Testis (tissue), 3 donors: ENCODE results near the gene VSTM2B. TPM values are rescaled to one million over a fixed set of nuclear protein-coding genes. Genes with fewer than 3 reads are reported as not detected.

Experiments
- DNase-seq: peaks from one replicate; pipeline ENCODE4 v3.0.0-alpha.2; 2019
- H3K27ac ChIP-seq, 2 donors: fragments of 200-600 bp; sonication (generic); one replicate each; pipeline ENCODE4 v1.5.1; 2019
- H3K27me3 ChIP-seq: fragments of 200-600 bp; sonication (generic); one replicate; pipeline ENCODE4 v1.5.1; 2019
- H3K36me3 ChIP-seq: fragments of 200-600 bp; sonication (generic); one replicate; pipeline ENCODE4 v1.5.1; 2017; ENCODE audit warnings: low read depth; ENCODE audit errors: missing control alignments
- H3K4me1 ChIP-seq: fragments of 200-600 bp; sonication (generic); one replicate; pipeline ENCODE4 v1.5.1; 2019
- H3K4me3 ChIP-seq, 2 donors: fragments of 200-600 bp; sonication (generic); one replicate each; pipeline ENCODE4 v1.5.1; 2017 to 2019
- H3K9me3 ChIP-seq: fragments of 200-600 bp; sonication (generic); one replicate; pipeline ENCODE4 v1.5.1; 2017
- CTCF ChIP-seq, 3 experiments: fragments of 450-650 bp in 2 of 3; fragments of 200-600 bp in 1 of 3; sonication (generic) in 1 of 3; IDR thresholded peaks; one replicate each; pipeline ENCODE4 v1.5.1; 2016 to 2019; ENCODE audit warnings: antibody characterized with exemption in 3 of 3, mild to moderate bottlenecking in 2 of 3, moderate library complexity in 1 of 3
- POLR2A ChIP-seq: fragments of 450-650 bp; IDR thresholded peaks from one replicate; pipeline ENCODE4 v1.6.1; 2017; ENCODE audit warnings: antibody characterized with exemption, mild to moderate bottlenecking, moderate library complexity
- WGBS, 2 donors: methylation state at CpG; one replicate each; pipeline ENCODE4 v1.1.5; 2018; 5-methylcytosine and 5-hydroxymethylcytosine counted together
- intact Hi-C: fragments of 100-400 bp; cut with DNase I; formaldehyde crosslinking; loops from one replicate; pipeline ENCODE4 v1.15.1; 2023; ENCODE audit warnings: low total_unique reads
- polyA plus RNA-seq: library from polyadenylated mRNA; stranded (reverse); fragments of 350-450 nt; fragmentation: Illumina TruSeq; extraction: RNeasy Lipid Tissue Mini Kit (QIAGEN cat#74804); gene quantifications from one replicate; pipeline ENCODE4 v1.2.3, GENCODE V29; 2014; ENCODE audit warnings: low read depth, low replicate concordance; ENCODE audit not compliant: insufficient read depth
- total RNA-seq, 2 donors: library from RNA; depleted of rRNA; stranded (reverse); fragments of >200 nt; gene quantifications; one replicate each; pipeline ENCODE4 v1.2.3, GENCODE V29; 2016

VSTM2B gene
- total and polyA plus RNA-seq, 3 donors from 2014 or later, result 0.50 to 0.62 TPM; not detected in 1

GRCh38 chr19:29562299-29563297 lies 36.8 kb downstream of the VSTM2B start:
- no peak for DNase-seq
- WGBS, 2 donors, result 54 to 65% methylated on average over 11 to 16 of the region's 16 CpGs
- no peak for TF ChIP-seq POLR2A
- TF ChIP-seq CTCF (IDR thresholded peaks at IDR 0.05), result no peak
- Histone ChIP-seq H3K27ac (no peak overlapping the region), H3K4me1 (no peaks in the 10 kb centered on the region), H3K36me3 (no peaks in the 10 kb centered on the region), H3K4me3 (no peak overlapping the region), H3K27me3 (no peaks in the 10 kb centered on the region), H3K9me3 (no peaks in the 10 kb centered on the region)
- intact Hi-C loops, result no loop called here

GRCh38 chr19:29563486-29564101 lies 37.8 kb downstream of the VSTM2B start:
- intact Hi-C loops, result no loop called here

GRCh38 chr19:29564574-29565005 lies 38.8 kb downstream of the VSTM2B start:
- no peak overlapping the region for H3K27ac ChIP-seq
- 46 to 61% methylated on average over 8 to 11 of the region's 11 CpGs for WGBS, 2 donors
- H3K36me3 ChIP-seq, result no peaks in the 10 kb centered on the region
- no peak for DNase-seq
- H3K27me3 ChIP-seq, result no peaks in the 10 kb centered on the region
- H3K4me3 ChIP-seq, result no peak overlapping the region
- no peaks in the 10 kb centered on the region for H3K9me3 ChIP-seq
- intact Hi-C loops, result no loop called here
- H3K4me1 ChIP-seq, result no peaks in the 10 kb centered on the region
- TF ChIP-seq CTCF (IDR thresholded peaks at IDR 0.05) (no peak), POLR2A (no peak)

More at GRCh38 chr19:29563486-29564101, 37.8 kb downstream of the VSTM2B start:
- H3K27ac ChIP-seq, result no peak overlapping the region
- H3K27me3 ChIP-seq, result no peaks in the 10 kb centered on the region
- H3K4me1 ChIP-seq, result no peaks in the 10 kb centered on the region
- DNase-seq, result no peak
- no peaks in the 10 kb centered on the region for H3K36me3 ChIP-seq
- no peak overlapping the region for H3K4me3 ChIP-seq
- 85 to 90% methylated on average over 11 of the region's 11 CpGs for WGBS, 2 donors
- TF ChIP-seq POLR2A (no peak), CTCF (IDR thresholded peaks at IDR 0.05) (no peak)
- H3K9me3 ChIP-seq, result no peaks in the 10 kb centered on the region

- WGBS, 2 donors, result 79 to 92% methylated on average over 13 to 19 of the region's 19 CpGs
- Histone ChIP-seq H3K27me3 (no peaks in the 10 kb centered on the region), H3K4me3 (no peak overlapping the region), H3K4me1 (no peaks in the 10 kb centered on the region), H3K9me3 (no peaks in the 10 kb centered on the region), H3K36me3 (no peaks in the 10 kb centered on the region), H3K27ac (no peak overlapping the region)
- TF ChIP-seq POLR2A, result no peak
- no peak for TF ChIP-seq CTCF (IDR thresholded peaks at IDR 0.05)
- no peak for DNase-seq
- intact Hi-C loops, result no loop called here
Measured at GRCh38 chr19:29565171-29565570, 39.4 kb downstream of the VSTM2B start.
